Measurements from ENCODE around the gene TULP4.

Gene TULP4

GRCh38 chr6:158545043-158545966 lies 233.0 kb downstream of the TULP4 start:
- Histone ChIP-seq H3K27ac (ENCODE audit: insufficient read depth in 1 of 2, low read depth in 1 of 2, low read length in 2 of 2, poor library complexity in 1 of 2, severe bottlenecking in 2 of 2) (no peak overlapping the region), H3K36me3 (ENCODE audit: control insufficient read depth in 4 of 4, insufficient read depth in 4 of 4, low read length in 3 of 4) (no peaks in the 10 kb centered on the region), H3K27me3 (replicated peaks in 2 of 5; ENCODE audit: control insufficient read depth in 4 of 5, insufficient read depth in 5 of 5, low read length in 4 of 5) (peaks cover 0 to 9% (median 0%) of the 10 kb centered on the region in 5 experiments), H3K4me1 (ENCODE audit: control extremely low read depth in 1 of 4, control insufficient read depth in 4 of 4, insufficient read depth in 4 of 4, low read length in 3 of 4) (no peaks in the 10 kb centered on the region), H3K4me3 (ENCODE audit: control insufficient read depth in 1 of 7, extremely low read depth in 1 of 7, insufficient read depth in 4 of 7, low read depth in 2 of 7, low read length in 6 of 7) (no peak overlapping the region), H3K9me3 (ENCODE audit: control extremely low read depth in 1 of 5, control insufficient read depth in 4 of 5, insufficient read depth in 2 of 5, low read depth in 1 of 5, low read length in 4 of 5) (no peaks in the 10 kb centered on the region)
- DNase-seq, result no peak
- ChIA-PET CTCF (no interaction called here), POLR2A (no interaction called here)
- 88% methylated on average over 22 of the region's 30 CpGs for WGBS (ENCODE audit: insufficient coverage)

DNA sequence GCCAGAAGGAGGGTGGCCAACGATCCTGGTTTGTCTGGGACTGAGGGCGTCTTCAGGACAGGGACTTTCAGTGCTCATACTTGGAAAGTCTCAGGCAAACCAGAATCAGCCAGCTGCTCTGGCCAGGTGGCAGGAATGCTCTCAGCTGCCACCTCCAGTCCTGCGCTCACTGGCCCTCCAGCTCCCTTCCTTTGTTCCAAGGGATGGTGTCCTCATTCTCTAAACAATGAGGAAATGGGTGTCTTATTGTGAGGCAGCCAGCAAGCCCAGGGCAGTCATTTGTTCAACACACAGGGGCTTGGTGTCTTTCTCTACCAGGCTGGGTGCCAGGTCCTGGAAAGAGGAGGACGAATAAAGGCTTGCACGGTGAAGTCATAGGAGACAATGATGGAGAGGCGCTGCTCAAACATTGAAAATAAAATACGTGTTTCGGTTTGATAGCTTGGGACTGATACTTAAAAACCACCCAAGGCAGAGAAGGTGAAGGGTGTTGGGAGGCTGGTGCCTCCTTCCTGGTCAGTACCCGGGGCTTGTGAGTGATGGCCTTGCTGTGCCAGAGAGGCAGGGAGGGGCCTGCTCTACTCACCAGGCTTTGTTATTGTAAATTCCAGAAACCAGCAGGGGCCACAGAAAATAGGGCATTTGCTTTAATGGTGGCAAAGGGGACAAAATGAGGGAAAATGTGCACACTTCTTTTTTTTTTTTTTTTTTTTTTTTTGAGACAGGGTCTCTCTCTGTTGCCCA lies 236.3 kb downstream of the TULP4 start:
- no peak for DNase-seq
- H3K36me3 ChIP-seq (ENCODE audit: control insufficient read depth in 4 of 4, insufficient read depth in 4 of 4, low read length in 3 of 4), result no peaks in the 10 kb centered on the region
- H3K9me3 ChIP-seq (ENCODE audit: control extremely low read depth in 1 of 5, control insufficient read depth in 4 of 5, insufficient read depth in 2 of 5, low read depth in 1 of 5, low read length in 4 of 5), result no peaks in the 10 kb centered on the region
- POLR2A ChIA-PET, result no interaction called here
- 95% methylated on average over 8 of the region's 9 CpGs for WGBS (ENCODE audit: insufficient coverage)
- H3K27me3 ChIP-seq (replicated peaks in 2 of 5; ENCODE audit: control insufficient read depth in 4 of 5, insufficient read depth in 5 of 5, low read length in 4 of 5), result peaks cover 0 to 3% (median 0%) of the 10 kb centered on the region in 5 experiments
- H3K4me1 ChIP-seq (ENCODE audit: control extremely low read depth in 1 of 4, control insufficient read depth in 4 of 4, insufficient read depth in 4 of 4, low read length in 3 of 4), result no peaks in the 10 kb centered on the region
- no peak overlapping the region for H3K4me3 ChIP-seq (ENCODE audit: control insufficient read depth in 1 of 7, extremely low read depth in 1 of 7, insufficient read depth in 4 of 7, low read depth in 2 of 7, low read length in 6 of 7)
- H3K27ac ChIP-seq (ENCODE audit: insufficient read depth in 1 of 2, low read depth in 1 of 2, low read length in 2 of 2, poor library complexity in 1 of 2, severe bottlenecking in 2 of 2), result no peak overlapping the region
- CTCF ChIA-PET, result interaction anchor here (0.8 kb wide), 1 partner anchor 9 kb away, joined by 3 read pairs; no protein-coding TSS in a partner anchor

DNA sequence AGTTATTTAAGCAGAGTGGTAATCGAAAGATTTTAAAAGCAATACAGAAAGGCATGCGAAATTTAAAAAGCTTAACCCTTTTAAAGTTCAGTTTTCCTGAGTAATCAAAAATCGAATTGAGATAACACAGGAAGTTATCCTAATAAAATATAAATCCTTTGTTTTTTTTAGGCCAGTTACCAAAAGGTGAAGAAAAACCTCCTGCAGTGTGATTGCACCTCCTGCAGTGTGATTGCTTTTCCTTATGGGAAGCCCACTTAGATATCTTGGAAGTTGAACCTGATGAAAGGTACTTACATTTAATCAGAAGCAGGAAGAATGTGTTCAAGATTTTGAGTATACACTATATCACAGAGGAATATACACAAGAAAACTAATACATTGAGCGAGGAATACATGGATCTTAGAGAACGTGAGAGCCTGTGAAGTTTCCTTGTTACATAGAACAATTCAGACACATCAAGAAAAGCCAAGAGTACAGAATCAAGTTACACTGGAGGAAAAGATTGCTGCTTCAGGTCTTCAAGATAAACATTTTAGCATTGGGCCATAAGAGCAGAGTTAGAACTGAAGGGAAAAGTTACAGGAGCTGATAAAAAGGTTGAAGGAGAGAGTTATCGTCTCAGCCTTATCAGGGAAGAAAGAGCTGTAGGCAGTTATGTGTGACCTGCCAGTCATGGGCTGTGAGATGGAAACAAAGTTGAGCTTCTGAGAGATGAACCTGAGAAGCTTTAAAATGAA lies 240.0 kb downstream of the TULP4 start:
- POLR2A ChIA-PET, result no interaction called here
- Histone ChIP-seq H3K27me3 (replicated peaks in 2 of 5; ENCODE audit: control insufficient read depth in 4 of 5, insufficient read depth in 5 of 5, low read length in 4 of 5) (no peaks in the 10 kb centered on the region), H3K4me1 (ENCODE audit: control extremely low read depth in 1 of 4, control insufficient read depth in 4 of 4, insufficient read depth in 4 of 4, low read length in 3 of 4) (peaks cover 0 to 9% (median 3%) of the 10 kb centered on the region in 4 experiments), H3K27ac (ENCODE audit: insufficient read depth in 1 of 2, low read depth in 1 of 2, low read length in 2 of 2, poor library complexity in 1 of 2, severe bottlenecking in 2 of 2) (no peak overlapping the region), H3K36me3 (ENCODE audit: control insufficient read depth in 4 of 4, insufficient read depth in 4 of 4, low read length in 3 of 4) (no peaks in the 10 kb centered on the region), H3K9me3 (ENCODE audit: control extremely low read depth in 1 of 5, control insufficient read depth in 4 of 5, insufficient read depth in 2 of 5, low read depth in 1 of 5, low read length in 4 of 5) (no peaks in the 10 kb centered on the region), H3K4me3 (ENCODE audit: control insufficient read depth in 1 of 7, extremely low read depth in 1 of 7, insufficient read depth in 4 of 7, low read depth in 2 of 7, low read length in 6 of 7) (no peak overlapping the region)
- WGBS (ENCODE audit: insufficient coverage), result 87% methylated on average over 3 of the region's 6 CpGs
- no peak for DNase-seq
- CTCF ChIA-PET, result interaction anchor here (1.1 to 1.7 kb wide), 3 partner anchors 16 to 108 kb away, joined by 3 to 4 read pairs (median 3); no protein-coding TSS in a partner anchor

- ChIA-PET POLR2A (no interaction called here), CTCF (interaction anchor here (0.6 to 1.1 kb wide), 4 partner anchors 11 to 107 kb away, joined by 3 read pairs; no protein-coding TSS in a partner anchor)
- Histone ChIP-seq H3K9me3 (ENCODE audit: control extremely low read depth in 1 of 5, control insufficient read depth in 4 of 5, insufficient read depth in 2 of 5, low read depth in 1 of 5, low read length in 4 of 5) (no peaks in the 10 kb centered on the region), H3K36me3 (ENCODE audit: control insufficient read depth in 4 of 4, insufficient read depth in 4 of 4, low read length in 3 of 4) (no peaks in the 10 kb centered on the region), H3K27ac (ENCODE audit: insufficient read depth in 1 of 2, low read depth in 1 of 2, low read length in 2 of 2, poor library complexity in 1 of 2, severe bottlenecking in 2 of 2) (no peak overlapping the region), H3K27me3 (replicated peaks in 2 of 5; ENCODE audit: control insufficient read depth in 4 of 5, insufficient read depth in 5 of 5, low read length in 4 of 5) (no peaks in the 10 kb centered on the region), H3K4me3 (ENCODE audit: control insufficient read depth in 1 of 7, extremely low read depth in 1 of 7, insufficient read depth in 4 of 7, low read depth in 2 of 7, low read length in 6 of 7) (no peak overlapping the region), H3K4me1 (ENCODE audit: control extremely low read depth in 1 of 4, control insufficient read depth in 4 of 4, insufficient read depth in 4 of 4, low read length in 3 of 4) (peaks cover 0 to 9% (median 3%) of the 10 kb centered on the region in 4 experiments)
- 100% methylated on average over 4 of the region's 5 CpGs for WGBS (ENCODE audit: insufficient coverage)
- DNase-seq, result no peak
Observed at GRCh38 chr6:158552796-158553138, 240.5 kb downstream of the TULP4 start.

DNA sequence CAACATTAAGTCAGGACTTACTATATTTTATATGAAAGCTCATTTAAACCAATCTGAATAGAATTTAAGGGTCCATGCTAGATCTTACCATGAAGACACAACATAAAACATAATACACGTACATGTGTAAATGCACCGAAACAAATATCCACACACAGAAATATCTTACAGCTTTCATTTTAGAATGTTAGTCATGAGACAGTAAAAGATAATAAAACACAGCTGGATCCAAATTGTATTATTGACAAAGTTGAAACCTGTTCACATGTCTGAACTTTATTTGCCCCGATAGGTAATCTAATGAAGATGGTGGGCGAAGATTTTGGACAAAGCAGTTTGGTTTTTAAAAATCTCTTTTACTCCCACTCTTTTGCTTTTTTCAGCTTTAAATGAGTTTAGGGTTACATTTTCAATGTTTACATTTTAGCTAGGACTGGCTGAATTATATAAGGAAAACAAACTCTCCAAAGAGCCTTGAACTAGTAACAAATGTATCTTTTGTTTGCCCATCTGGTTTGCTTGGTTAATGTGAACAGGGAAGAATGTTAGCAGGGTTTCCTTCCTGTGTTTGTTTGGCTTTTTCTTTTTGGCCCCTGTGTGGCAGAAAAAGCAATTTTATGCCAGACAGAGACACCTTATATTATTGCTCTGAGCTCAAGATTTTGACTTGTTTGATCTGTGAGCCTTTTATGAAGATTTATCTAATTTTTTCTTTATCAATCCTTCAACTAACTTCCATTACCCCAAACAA lies 242.5 kb downstream of the TULP4 start:
- H3K27ac ChIP-seq (ENCODE audit: insufficient read depth in 1 of 2, low read depth in 1 of 2, low read length in 2 of 2, poor library complexity in 1 of 2, severe bottlenecking in 2 of 2), result no peak overlapping the region
- POLR2A ChIA-PET, result interaction anchor here (0.7 kb wide), 1 partner anchor 608 kb away, joined by 4 read pairs; no protein-coding TSS in a partner anchor
- H3K9me3 ChIP-seq (ENCODE audit: control extremely low read depth in 1 of 5, control insufficient read depth in 4 of 5, insufficient read depth in 2 of 5, low read depth in 1 of 5, low read length in 4 of 5), result no peaks in the 10 kb centered on the region
- CTCF ChIA-PET, result no interaction called here
- no peaks in the 10 kb centered on the region for H3K27me3 ChIP-seq (replicated peaks in 2 of 5; ENCODE audit: control insufficient read depth in 4 of 5, insufficient read depth in 5 of 5, low read length in 4 of 5)
- WGBS (ENCODE audit: insufficient coverage), result 100% methylated on average over 1 of the region's 4 CpGs
- no peaks in the 10 kb centered on the region for H3K36me3 ChIP-seq (ENCODE audit: control insufficient read depth in 4 of 4, insufficient read depth in 4 of 4, low read length in 3 of 4)
- DNase-seq, result no peak
- H3K4me1 ChIP-seq (ENCODE audit: control extremely low read depth in 1 of 4, control insufficient read depth in 4 of 4, insufficient read depth in 4 of 4, low read length in 3 of 4), result peaks cover 0 to 16% (median 9%) of the 10 kb centered on the region in 4 experiments
- no peak overlapping the region for H3K4me3 ChIP-seq (ENCODE audit: control insufficient read depth in 1 of 7, extremely low read depth in 1 of 7, insufficient read depth in 4 of 7, low read depth in 2 of 7, low read length in 6 of 7)

GRCh38 chr6:158556113-158556512 lies 243.8 kb downstream of the TULP4 start:
- no peak for DNase-seq

More at GRCh38 chr6:158556113-158556512, 243.8 kb downstream of the TULP4 start:
- POLR2A ChIA-PET, result no interaction called here
- no peak overlapping the region for H3K27ac ChIP-seq (ENCODE audit: insufficient read depth in 1 of 2, low read depth in 1 of 2, low read length in 2 of 2, poor library complexity in 1 of 2, severe bottlenecking in 2 of 2)
- peaks cover 0 to 22% (median 16%) of the 10 kb centered on the region in 4 experiments for H3K4me1 ChIP-seq (ENCODE audit: control extremely low read depth in 1 of 4, control insufficient read depth in 4 of 4, insufficient read depth in 4 of 4, low read length in 3 of 4)
- CTCF ChIA-PET, result no interaction called here
- no peaks in the 10 kb centered on the region for H3K27me3 ChIP-seq (replicated peaks in 2 of 5; ENCODE audit: control insufficient read depth in 4 of 5, insufficient read depth in 5 of 5, low read length in 4 of 5)
- H3K9me3 ChIP-seq (ENCODE audit: control extremely low read depth in 1 of 5, control insufficient read depth in 4 of 5, insufficient read depth in 2 of 5, low read depth in 1 of 5, low read length in 4 of 5), result no peaks in the 10 kb centered on the region
- H3K4me3 ChIP-seq (ENCODE audit: control insufficient read depth in 1 of 7, extremely low read depth in 1 of 7, insufficient read depth in 4 of 7, low read depth in 2 of 7, low read length in 6 of 7), result no peak overlapping the region
- 100% methylated on average over 2 of the region's 7 CpGs for WGBS (ENCODE audit: insufficient coverage)
- no peaks in the 10 kb centered on the region for H3K36me3 ChIP-seq (ENCODE audit: control insufficient read depth in 4 of 4, insufficient read depth in 4 of 4, low read length in 3 of 4)
